GM18873 (cell line): Measurements from ENCODE around the gene XG.
"Not testable (repeated sequence)": the region's sequence is repeated elsewhere in the genome, so short reads cannot be mapped to it uniquely, and the experiment has no call there.

Experiments
- ATAC-seq: cut with Tn5 transposase; IDR thresholded peaks from one replicate; pipeline ENCODE4 v1.9.1; 2021; ENCODE audit warnings: mild to moderate bottlenecking, moderate library complexity, moderate number of reproducible peaks; ENCODE audit not compliant: unreplicated experiment, low FRiP score

The XG gene

DNA sequence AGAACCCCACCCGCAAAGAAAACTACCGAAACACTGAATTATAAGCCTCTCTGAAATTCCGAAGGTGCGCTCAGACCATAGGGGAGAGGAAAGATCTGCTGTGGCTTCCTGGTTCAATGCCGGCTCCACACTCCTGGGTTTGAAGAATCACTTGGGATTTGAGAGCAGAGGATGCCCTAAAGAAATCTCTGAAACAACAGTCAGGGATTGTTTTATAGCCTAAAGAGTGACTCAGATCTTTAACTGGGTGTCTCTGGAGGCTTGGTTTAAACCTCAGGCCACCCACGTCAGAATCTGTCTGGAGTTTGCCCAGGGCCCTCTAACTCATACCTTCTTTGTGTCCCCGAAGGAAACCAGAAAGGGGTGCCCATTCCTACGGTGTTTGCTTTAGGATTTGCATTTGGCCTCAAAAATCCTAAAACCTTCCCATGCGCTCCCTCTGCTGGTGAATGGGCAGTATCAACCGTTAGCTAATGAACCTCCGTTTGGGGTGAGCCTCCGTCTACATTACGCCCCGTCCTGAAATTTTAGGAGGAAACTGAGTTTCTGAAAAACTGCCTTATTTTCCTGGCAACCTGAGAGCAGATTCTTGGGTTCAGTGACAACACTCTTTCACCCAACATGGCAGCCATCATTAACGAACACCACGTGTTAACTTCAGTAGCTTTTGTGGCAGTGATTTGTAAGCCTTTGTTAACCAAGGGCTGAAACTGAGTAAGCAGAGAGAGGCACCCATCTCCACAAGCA is 60.5 kb downstream of the XG start:
- not testable (repeated sequence) for ATAC-seq

DNA sequence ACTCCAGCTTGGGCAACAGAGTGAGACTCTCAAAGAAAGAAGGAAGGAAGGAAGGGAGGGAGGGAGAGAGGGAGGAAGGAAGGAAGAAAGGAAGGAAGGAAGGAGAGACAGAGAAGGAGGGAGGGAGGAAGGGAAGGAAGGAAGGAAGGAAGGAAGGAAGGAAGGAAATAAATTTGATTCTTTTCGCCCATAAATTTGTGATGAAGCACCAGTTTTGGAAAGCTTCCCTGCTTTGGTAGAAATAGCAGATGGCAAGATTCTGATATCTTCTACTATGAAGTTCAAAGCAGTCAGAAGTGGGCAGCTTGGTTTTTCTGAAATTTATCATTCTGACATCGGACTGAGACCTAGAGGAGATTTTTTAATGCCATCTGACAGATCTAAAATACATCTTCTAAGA is 65.2 kb downstream of the XG start:
- no peak for ATAC-seq

DNA sequence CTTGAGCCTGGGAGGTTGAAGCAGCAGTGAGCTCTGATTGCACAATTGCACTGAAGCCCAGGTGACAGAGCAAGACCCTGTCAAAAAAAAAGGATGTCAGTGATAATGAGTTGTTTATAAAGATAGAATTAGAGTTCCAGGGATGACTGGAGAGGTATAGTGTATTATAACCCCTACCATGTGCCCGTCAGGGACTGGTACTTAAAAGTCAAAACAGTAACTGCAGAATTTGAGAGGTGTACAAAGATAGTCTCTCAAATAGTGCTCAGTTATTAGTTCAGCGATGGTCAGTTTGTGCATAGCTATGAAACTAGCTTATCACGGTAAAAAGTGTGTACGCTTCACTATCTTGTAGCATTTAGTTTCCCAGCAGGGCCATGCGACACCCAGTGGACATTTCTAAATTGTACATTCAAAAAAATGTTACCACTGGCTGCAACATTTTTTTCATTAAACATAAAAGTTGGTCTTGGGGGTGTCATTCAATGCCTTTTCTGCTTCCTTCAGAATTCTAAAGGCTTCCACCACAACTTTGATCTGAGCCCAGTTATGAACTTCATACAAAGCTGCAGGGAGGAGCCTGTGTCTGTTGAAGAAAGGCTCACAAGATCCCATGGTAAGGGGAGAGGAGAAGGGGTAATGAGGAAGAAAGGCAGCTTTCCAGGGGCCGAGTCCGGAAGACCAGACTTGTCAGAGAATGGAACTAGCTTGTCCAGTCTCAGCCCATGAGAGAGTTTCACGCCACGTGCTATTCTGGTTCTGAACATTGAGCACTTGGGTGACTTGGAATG is 67.7 kb downstream of the XG start:
- ATAC-seq: no peak

DNA sequence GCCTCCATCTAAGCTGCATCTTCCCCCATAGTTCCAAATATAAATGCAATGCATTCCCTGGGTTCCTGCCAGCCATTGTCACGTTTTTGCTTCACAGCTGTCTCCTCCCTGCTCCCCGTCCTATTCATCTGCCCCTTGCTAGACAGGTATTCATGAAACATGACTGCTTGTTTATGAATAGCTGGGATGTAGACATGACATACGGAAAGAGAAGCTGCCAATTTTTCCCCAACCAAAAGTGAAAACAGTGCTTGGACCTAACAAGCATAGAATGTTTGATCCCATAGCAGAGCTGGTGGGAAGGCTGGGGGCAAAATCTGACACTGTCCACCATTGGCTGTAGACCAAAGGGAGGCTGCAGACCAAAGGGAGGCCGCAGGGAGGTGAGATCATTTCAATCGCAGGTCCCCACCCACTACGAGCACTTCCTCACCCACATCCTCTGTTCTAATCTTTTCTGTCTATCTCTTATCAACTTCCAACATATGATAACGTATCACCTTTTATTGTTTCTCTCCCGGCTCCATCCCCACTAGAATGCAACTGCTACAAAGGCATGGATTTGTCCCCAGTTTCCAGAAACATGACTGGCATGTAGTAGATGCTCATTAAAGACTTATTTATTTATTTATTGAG is 68.4 kb downstream of the XG start:
- ATAC-seq: no peak

DNA sequence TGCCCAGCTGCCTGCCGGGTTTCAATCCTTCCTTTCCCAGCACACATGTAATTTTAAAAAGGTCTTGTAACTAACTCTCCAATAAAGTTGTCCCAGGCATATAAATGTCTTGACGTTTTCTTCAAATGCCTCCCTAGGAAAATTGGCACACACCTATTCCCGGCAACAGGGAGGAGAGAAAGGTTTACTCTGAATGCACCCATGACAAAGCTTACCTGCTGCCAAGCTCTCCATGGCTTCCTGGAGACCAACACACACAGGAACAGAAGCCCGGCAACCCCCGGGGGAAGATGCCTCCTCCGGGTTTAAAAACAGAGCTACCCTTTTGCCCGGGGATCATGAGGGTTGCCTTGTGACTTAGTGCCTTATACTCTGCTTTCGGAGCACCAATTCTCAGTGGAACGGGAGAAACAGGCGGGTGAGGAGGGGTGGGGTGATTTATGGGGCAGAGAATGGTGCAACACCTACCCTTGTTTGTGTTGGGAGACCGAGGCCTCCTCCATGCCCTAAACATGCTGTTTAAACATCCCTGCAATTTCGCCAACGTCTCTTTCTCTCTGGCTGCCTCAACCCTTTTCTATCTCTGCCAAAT is 72.1 kb downstream of the XG start:
- no peak for ATAC-seq

DNA sequence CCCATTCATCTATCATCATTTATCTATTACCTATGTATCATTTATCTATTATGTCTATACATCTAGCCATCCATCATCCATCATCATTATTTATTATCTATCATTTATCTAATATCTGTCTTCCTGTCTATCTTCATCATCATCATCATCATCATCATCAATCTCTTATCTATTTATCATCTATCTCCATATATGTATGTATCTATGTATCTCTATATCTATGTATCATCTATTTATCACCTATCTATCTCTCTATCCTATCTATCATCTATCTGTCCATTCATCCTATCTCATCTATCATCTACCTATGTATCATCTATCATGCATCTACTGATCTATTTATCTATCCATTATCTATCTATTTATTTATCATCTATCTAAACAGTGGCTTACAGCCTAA is 73.0 kb downstream of the XG start:
- ATAC-seq: no peak

DNA sequence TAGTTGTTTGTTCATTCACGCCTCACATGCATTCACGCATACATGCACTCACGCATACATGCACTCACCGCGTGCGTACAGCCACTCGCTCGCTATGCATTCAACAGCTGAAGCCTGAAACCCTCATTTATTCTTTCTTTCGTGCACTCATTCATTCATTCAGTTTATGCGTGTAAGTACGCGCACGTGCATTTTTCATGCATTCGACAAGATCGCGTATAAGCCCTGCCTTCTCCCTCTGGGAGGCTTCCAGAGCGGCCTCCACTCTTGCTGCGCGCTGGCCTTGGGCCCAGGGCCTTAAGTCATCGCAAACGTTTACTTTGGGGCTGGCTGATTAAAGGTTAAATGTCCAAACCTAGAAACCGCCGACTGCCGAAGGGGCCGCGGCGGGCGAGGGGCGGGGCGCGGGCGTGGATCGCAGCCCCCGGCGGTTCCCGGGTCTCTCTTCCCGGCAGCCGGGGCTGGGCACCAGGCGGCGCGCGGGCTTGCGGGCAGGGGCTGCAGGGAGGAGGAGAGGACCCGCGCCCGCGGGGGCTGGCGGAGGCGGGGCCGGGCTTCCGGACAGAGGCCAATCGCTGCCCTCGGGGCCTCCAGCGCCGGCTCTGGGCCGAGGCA is 76.6 kb downstream of the XG start, which contains the start of gene GYG2:
Gene GYG2, plus strand, starts transcription at position 587 of the 615 bp plus-strand sequence. CDS start 1,259 bp downstream, outside the sequence.
- no peak for ATAC-seq

DNA sequence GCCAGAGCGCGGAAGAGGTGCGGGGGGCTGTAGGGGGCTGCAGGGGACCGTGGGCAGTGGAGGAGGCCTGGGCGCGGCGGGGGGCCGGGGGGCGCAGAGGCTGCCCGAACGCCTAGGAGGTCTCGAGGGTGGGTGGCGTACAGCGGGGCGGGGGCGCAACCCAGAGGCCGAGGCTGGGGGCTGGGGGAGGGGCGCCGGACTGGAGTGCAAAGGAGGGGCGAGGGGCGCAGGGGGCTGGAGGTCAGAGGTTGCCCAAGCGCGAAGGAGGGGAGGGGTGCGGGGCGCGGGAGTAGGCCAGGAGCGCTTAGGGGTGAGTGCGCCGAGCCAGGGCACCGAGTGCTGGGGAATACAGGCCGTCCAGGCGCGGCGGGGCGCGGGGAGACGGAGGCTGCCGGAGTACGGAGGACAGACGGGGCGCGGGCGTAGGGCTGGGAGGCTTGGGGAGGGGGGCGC is 77.1 kb downstream of the XG start:
- ATAC-seq: no peak

DNA sequence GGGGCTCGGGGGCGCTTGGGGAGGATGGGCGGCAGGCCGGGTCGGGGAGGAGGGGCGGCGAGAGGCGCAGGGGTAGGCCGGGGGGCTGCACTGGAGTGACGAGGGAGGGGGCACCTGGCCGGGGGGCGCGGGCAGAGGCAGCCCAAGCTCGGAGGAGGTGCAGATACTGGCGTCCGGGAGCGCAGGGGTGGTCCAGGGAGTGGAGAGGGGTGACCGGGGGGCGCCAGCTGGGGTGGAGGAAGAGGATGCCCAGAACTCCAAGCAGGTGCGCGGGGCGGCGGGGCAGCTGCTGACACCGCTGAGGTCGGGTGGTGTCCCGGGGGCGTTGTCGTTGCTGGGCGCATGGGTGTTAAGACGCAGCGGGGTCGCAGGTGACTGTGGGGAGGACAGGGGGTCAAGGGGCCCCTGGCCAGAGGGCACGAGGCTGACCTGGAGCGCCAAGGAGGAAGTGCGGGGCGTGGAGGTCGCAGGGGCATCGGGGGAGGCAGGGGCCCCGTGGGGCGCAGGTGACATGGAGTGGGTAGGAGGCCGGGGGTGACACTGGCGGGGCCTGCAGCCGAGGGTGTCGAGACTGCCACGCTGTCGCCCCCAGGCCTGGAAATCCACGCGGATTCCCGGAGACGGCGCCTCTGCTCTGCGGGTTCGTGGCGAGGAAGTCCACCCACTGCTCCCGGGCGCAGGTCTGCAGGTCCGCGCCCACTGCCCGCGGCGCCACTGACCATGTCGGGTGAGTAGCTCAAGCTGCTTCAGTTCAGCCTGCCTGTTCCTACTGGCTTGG is 77.8 kb downstream of the XG start:
- no peak for ATAC-seq

DNA sequence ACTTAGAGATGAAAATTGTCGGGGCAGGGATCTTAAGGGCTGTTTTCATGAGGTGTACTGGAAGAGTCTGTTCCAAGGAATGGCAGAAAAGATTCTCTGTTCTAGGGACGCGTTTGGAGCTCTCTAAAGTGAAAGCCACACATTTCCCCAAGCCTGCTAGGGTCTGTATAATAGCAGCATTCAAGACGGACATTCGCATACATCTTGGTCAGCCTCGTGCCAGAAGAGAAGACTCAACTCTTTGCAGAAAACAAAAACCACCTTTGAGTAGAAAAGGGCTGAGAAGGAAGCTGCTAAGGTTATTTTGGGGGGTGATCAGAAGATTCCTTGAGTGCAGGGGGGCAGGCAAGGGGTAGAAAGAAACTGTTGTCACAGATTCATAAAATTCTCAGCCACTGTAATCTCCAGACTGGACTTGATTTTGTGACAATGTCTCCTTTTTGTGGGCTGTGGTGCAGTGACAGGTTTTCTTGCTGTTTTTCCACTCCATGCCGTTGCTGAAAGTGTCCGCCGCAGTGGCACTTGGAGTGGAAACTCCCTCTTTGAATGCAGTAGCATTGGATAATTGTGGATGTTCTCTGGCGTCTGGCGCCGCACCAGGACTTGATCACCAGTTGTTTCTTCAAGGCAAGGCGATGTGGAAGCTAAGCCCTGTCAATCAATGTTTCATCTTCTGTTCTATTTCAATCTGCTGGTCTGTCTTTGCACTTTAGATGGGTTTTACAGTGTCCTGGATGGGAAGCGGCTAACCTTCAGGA is 79.8 kb downstream of the XG start:
- no peak for ATAC-seq

DNA sequence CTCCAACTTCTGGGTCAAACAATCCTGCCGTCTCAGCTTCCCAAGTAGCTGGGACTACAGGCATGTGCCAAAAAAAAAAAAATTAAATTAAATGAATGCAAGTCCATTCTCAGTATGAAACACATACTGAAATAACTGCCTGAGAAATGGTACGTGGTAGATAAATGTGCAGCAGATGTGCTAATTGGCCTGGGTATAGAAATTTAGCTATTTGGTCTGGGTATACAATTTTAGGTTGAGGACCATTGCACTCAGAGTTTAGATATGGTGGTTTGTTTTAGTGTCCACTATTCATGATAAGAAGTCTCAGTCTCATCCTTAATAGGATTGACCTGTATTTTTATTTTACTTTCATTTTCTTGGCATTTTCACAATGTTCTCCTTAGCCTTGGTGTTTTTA is 86.1 kb downstream of the XG start:
- no peak for ATAC-seq

DNA sequence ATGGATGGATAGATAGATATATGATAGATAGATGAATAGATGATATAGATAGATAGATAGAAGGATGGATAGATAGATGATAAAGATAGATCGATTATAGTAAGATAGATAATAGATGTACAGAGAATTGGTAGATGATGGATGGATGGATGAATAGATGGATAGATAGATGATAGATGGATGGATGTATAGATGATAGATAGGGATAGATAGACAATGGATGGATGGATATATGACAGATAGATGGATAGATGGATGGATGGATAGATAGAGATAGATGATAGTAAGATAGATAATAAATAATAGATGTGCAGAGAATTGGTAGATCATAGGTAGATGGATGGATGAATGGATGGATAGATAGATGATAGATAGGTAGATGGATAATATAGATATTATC is 89.1 kb downstream of the XG start:
- no peak for ATAC-seq

DNA sequence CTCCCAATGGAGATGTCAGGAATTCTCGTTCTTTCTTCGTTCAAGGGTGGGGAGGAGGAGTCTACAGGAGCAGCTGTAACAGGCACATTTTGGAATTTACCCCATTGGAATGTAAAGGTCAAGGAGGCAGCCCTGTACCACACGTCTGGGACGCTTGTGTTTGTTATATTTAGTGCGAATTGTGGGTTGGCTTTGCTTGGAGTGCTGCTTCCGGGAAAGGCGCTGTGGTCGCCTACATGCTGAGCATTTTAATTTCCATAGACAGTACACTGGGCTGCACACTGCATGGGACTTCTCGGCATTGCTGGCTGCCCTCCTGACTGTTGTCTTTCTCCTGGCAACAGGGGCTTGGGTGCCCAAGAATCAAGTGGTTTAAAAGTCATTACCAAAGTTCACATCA is 89.7 kb downstream of the XG start:
- no peak for ATAC-seq

DNA sequence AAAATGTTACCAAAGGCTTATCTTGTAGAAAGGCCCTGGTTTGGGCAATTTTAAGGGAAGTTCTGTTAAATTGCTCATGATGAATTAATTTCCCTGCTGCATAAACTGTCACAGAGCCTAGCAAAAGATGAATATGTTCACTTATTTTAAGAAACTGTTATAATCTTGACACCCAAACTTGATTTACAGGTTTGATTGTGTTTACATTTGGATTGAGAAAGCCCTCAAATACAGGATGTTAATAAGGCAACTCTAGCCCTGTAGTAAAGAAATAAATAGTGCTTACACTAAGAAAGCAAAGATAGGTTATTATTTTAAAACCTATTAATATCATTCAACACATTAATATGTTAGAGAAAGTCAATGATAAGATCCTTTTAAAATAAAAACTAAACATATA is 95.2 kb downstream of the XG start:
- no peak for ATAC-seq

DNA sequence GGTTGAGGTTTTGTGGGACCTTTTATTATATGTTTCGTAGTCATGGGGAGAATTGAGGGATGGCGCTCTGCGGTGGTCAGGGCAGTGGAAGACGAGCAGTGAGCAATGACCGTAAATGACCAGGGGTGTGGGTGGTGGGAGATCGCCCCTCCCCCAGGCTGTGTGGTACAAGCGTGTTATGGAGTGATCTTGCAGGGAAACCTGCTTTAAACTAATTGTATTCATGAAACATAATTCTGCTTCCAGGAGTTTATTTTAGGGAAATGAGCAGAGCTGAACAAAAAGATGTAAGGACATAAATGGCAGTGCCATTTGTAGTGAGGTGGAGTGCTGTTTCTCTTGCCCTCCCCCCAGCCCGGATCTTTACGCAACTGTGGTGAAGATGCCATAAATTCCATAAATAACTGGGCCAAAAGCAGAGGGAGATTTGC is 97.0 kb downstream of the XG start:
- no peak for ATAC-seq

DNA sequence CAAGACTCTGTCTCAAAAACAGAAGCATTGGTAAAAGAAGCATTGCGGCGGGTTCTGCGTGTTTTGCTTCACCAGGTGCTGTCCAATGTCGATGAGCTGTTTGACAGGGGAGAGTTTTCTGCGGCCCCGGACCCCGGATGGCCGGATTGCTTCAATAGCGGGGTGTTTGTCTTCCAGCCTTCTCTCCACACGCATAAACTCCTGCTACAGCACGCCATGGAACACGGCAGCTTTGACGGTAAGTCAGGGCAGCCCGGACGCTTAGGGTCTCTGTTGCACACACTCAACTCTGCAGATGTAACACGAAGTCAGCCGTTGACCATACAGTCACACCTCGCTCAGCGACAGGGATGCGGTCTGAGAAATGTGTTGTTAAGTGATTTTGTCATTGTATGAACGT is 103.1 kb downstream of the XG start:
- ATAC-seq: no peak

DNA sequence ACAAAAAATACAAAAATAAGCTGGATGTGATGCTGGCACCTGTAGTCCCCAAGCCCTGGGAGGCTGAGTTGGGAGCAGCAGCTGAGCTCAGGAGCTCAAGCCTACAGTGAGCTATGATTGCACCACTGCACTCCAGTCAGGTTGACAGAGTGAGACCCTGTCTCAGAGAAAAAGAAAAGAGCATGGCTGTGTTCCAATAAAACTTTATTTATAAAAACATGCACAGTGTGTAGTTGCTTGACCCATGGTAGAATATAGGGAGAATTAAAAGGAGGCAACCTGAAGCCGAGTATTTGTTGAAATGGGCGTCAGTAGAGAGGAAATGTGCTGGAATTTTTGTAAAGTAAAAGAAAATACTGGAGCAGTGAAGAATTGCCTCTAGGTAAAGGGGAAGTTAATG is 103.9 kb downstream of the XG start:
- ATAC-seq: no peak

DNA sequence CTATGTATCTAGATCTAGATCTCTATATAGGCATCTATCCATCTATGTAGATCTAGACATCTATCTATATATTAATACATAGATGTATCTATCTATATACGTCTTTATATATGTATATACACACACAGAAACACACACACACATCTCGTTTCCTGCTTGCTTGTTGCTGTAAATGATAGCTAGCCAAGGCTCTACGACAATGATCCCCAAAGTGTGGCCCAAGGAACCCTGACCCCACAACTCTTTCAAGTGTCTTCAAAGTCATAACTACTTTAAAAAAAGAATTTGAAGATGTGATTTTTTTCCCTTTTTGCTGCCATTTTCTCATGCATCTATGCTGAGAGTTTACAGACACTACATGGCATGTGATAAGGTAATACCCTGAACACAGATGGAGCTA is 105.7 kb downstream of the XG start:
- no peak for ATAC-seq

DNA sequence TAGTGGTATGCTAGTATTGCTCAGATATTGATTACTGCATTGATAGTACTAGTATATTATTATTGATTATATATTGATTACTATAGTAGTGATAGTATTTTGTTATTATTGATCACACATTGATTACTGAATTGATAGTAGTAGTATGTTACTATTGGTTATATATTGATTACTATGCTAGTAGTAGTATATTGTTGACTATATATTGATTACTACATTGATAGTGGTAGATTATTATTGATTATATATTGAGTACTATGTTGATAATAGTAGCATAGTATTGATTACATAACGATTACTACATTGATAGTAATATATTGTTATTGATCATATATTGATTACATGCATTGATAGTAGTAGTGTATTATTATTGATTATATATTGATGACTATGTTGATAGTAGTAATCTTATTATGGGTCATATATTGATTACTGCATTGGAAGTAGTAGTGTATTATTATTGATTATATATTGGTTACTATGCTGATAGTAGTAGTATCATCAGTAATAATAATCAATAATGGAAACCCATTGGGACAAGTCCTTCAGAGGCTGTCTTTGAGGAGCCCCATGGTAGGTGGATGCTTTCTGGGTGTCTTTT is 107.5 kb downstream of the XG start:
- ATAC-seq: no peak
